Glutamatergic neuron (in vitro differentiated cells): ENCODE results near the gene TRMT61A. TPM values are rescaled to one million over a fixed set of nuclear protein-coding genes. Genes with fewer than 3 reads are reported as not detected.

Experiments used
- DNase-seq: peaks from one replicate; pipeline ENCODE4 v3.0.0; 2022
- H3K27ac Mint-ChIP-seq: one replicate; pipeline ENCODE4 v1.8.0; 2020; ENCODE audit warnings: mild to moderate bottlenecking, mixed read lengths, inconsistent platforms; ENCODE audit not compliant: unreplicated experiment
- H3K27me3 Mint-ChIP-seq: one replicate; pipeline ENCODE4 v1.8.0; 2020; ENCODE audit warnings: mild to moderate bottlenecking, moderate library complexity, mixed read lengths, inconsistent platforms; ENCODE audit not compliant: unreplicated experiment
- H3K36me3 Mint-ChIP-seq: one replicate; pipeline ENCODE4 v1.8.0; 2020; ENCODE audit warnings: mild to moderate bottlenecking, mixed read lengths, inconsistent platforms; ENCODE audit not compliant: unreplicated experiment
- H3K4me1 Mint-ChIP-seq: one replicate; pipeline ENCODE4 v1.8.0; 2020; ENCODE audit warnings: mild to moderate bottlenecking, low read depth, mixed read lengths, inconsistent platforms; ENCODE audit not compliant: unreplicated experiment
- H3K4me3 Mint-ChIP-seq: one replicate; pipeline ENCODE4 v1.8.0; 2020; ENCODE audit warnings: mild to moderate bottlenecking, mixed read lengths, inconsistent platforms; ENCODE audit not compliant: unreplicated experiment
- H3K9me3 Mint-ChIP-seq: one replicate; pipeline ENCODE4 v1.8.0; 2020; ENCODE audit warnings: mild to moderate bottlenecking, moderate library complexity, mixed read lengths, inconsistent platforms; ENCODE audit not compliant: unreplicated experiment
- total RNA-seq: library from RNA; stranded (reverse); fragmentation: NEBNext Ultra II Directional; extraction: Animal tissue kit (Norgen Biotek cat#: 25700); gene quantifications from one replicate; pipeline ENCODE4 v1.2.1, GENCODE V29; 2021; ENCODE audit not compliant: unreplicated experiment
- TF ChIP-seq, protein P1 (sequence below): fragments of 200-600 bp; sonication (generic); IDR thresholded peaks from one replicate; pipeline ENCODE4 v1.5.0; 2021; ENCODE audit not compliant: partially characterized antibody, unreplicated experiment

The TRMT61A gene
- total RNA-seq, 1 donor from 2014 or later, result 7.8 TPM

DNA sequence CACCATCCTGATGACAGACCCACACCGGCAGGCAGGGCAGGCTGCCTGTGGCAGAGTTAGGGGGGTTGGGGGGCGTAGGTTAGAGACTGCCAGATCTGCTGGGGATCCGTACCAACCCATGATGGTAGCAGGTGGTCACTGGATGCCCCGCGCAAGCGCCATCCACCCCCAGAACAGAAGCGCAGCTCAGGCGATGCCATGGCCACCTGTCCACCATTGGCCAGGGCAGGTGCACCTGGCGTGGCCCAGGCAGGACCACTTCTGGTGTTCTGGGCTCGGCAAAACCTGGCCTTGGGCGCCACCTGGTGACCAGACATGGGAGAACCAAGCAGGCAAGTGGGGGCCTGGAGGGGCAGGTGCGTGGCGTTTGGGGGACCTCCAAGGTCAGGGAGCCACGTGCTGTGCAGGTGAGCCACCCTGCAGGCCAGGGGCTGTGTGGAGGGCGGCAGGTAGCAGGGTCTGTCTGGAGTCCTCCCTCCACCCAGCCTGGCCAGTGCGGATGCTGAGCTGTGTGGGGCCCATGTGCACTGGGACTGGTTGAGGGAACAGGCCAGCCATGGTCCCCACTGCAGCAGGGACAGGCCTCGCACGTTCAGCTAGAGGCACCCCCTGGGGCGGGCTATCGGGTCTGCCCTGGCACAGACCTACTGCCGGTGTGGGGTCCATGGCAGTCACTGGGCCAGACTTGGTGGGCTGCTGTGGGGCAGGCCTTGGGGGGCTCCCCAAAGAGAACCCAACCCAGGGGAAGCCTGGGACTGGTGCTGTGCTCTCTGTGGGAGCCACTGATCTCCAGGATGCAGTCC lies 17.9 kb downstream of the TRMT61A start:
- Mint-ChIP-seq H3K9me3 (peaks cover 3% of the 10 kb centered on the region), H3K27ac (no peak overlapping the region), H3K4me1 (peaks cover 14% of the 10 kb centered on the region), H3K4me3 (no peak overlapping the region), H3K27me3 (peaks cover 14% of the 10 kb centered on the region), H3K36me3 (no peaks in the 10 kb centered on the region)
- TF ChIP-seq, protein P1, sequence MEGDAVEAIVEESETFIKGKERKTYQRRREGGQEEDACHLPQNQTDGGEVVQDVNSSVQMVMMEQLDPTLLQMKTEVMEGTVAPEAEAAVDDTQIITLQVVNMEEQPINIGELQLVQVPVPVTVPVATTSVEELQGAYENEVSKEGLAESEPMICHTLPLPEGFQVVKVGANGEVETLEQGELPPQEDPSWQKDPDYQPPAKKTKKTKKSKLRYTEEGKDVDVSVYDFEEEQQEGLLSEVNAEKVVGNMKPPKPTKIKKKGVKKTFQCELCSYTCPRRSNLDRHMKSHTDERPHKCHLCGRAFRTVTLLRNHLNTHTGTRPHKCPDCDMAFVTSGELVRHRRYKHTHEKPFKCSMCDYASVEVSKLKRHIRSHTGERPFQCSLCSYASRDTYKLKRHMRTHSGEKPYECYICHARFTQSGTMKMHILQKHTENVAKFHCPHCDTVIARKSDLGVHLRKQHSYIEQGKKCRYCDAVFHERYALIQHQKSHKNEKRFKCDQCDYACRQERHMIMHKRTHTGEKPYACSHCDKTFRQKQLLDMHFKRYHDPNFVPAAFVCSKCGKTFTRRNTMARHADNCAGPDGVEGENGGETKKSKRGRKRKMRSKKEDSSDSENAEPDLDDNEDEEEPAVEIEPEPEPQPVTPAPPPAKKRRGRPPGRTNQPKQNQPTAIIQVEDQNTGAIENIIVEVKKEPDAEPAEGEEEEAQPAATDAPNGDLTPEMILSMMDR, result peak; percentile 95
- peak; percentile 86 for DNase-seq

DNA sequence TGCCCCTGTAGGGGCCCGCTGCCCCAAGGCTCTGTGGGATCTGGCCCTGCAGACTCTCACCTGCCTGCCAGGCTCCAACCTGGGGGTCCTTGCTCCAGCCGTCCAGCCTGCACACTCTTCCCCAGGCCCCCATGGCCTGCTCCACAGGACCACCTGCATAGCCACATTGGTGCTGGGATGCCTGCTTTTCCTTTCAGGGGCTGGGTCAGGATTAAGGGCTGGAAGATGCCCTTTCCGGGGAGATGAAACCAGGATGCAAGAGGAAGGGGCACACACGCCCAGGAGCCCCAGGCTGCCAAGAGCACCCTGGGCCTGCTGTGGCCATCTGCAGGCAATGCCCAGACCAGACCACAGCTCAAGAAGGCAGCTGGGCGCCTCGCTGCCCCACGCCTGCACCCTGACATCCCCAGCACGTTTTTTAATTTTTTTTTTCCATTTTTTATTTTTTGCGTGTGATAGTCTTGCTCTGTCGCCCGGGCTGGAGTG lies 18.5 kb downstream of the TRMT61A start:
- Mint-ChIP-seq H3K4me3 (no peak overlapping the region), H3K9me3 (peaks cover 3% of the 10 kb centered on the region), H3K36me3 (no peaks in the 10 kb centered on the region), H3K27ac (no peak overlapping the region), H3K27me3 (peaks cover 14% of the 10 kb centered on the region), H3K4me1 (peaks cover 16% of the 10 kb centered on the region)
- TF ChIP-seq, protein P1, result no peak
- DNase-seq, result no peak

DNA sequence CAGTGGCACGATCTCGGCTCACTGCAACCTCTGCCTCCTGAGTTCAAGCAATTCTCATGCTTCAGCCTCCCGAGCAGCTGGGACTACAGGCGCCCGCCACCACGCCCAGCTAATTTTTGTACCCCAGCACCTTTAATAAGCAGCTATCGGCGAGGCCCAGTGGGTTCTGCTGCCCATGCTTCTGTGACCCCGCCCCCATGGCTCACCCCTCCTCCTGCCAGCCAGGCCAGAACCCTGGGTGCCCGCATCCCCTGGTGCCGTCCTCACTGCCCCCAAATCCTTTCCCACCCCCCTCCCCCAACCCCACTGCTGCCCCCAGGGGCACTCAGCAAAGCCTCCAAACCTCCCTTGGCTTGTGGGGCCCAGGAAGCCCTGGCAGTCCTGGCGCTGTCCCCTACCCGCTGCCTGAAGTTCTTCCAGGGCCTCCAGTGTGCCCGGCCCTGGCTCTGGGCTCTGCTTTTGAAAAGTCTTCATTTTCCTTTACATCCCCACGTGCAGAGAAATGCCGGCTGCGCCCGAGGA lies 19.0 kb downstream of the TRMT61A start:
- Mint-ChIP-seq H3K9me3 (peaks cover 4% of the 10 kb centered on the region), H3K4me3 (no peak overlapping the region), H3K4me1 (peaks cover 16% of the 10 kb centered on the region), H3K27me3 (peaks cover 14% of the 10 kb centered on the region), H3K27ac (no peak overlapping the region), H3K36me3 (no peaks in the 10 kb centered on the region)
- TF ChIP-seq, protein P1, result no peak
- no peak for DNase-seq

DNA sequence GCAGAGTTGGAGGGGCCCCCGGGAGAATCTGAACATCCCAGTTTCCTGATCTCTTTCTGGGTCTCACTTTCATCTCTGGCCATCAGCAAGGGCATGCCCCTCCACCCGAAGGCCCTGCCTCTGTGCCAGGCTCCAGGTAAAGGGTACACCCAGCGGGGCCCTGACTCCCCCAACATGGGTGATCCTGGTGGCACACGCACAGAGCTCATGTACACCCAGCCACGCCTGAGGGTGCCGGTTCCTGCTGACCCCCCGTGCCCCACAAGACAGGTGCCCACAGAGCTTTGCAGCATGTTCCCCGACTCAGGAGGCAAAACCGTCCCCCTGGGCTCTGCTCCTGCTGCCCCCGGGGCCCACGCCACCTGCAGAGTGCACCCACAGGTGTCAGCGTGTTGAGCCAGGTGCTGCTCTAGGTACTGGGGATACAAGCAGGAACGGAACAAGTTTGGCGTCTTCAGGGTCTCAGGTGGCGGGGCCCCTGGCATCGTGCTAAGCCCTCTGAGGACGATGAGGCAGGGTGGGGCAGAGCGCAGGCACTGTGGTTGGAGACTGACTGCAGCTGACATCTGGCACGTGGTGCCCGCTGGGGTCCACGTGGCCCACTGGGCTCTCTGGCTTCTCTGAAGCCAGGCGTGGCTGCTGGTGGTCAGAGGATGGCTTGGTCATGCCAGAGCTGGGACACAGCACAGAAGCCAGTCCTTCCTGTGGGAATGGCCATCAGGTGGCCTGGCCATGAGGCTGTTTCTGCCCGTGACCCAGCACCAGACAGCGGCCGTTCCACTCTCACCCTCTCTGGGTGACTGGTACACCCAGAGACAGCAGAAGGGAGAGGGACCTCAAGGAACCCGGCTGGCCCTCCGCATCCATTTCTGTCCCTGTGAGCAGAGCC lies 19.7 kb downstream of the TRMT61A start:
- DNase-seq, result no peak
- peaks cover 16% of the 10 kb centered on the region for H3K4me1 Mint-ChIP-seq
- TF ChIP-seq, protein P1, result no peak
- no peaks in the 10 kb centered on the region for H3K36me3 Mint-ChIP-seq
- H3K4me3 Mint-ChIP-seq, result no peak overlapping the region
- H3K9me3 Mint-ChIP-seq, result peaks cover 5% of the 10 kb centered on the region
- no peak overlapping the region for H3K27ac Mint-ChIP-seq
- H3K27me3 Mint-ChIP-seq, result peaks cover 14% of the 10 kb centered on the region
